Erythroblast (primary cell): ENCODE measurements around the gene FLOT1.

ENCODE experiments used
- GATA1 ChIP-seq: IDR thresholded peaks from 2 replicates; pipeline ENCODE4 v1.6.1; 2011; ENCODE audit warnings: low read depth, mild to moderate bottlenecking, control low read depth, low read length, moderate library complexity
- POLR2A ChIP-seq: IDR thresholded peaks from 2 replicates; pipeline ENCODE4 v1.6.1; 2011; ENCODE audit warnings: mild to moderate bottlenecking, low read length

DNA sequence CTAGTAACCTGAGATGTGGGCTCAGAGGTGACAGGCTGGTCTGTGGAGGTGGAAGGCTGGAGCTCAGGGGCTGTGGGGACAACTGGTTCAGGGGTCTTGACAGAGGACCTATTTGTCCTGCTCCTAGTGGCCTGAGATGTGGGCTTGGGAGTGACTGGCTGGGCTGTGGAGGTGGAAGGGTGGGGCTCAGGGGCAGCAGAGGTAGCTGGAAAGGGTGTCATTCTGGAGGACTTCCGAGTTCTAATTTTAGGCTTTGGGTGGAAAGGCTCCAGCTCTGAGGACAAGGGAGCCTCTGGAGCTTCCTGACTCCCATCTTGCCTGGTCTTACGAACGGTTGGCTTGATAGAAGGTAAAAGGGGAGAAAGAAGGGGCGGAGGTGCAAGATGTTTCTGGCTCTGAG, 36.9 kb downstream of the FLOT1 start:
- TF ChIP-seq POLR2A (no peak), GATA1 (no peak)
